ENCODE measurements around the gene DAO. TPM values are rescaled to one million over a fixed set of nuclear protein-coding genes. Genes with fewer than 3 reads are reported as not detected.

The DAO gene
- total RNA-seq, 1 donor from 2014 or later, result not detected

GRCh38 chr12:108930756-108931155 lies 50.9 kb downstream of the DAO start:
- Mint-ChIP-seq H3K4me3 (ENCODE audit: unreplicated experiment) (no peak overlapping the region), H3K27me3 (ENCODE audit: low read depth) (peaks cover 6% of the 10 kb centered on the region), H3K36me3 (ENCODE audit: low read depth) (no peaks in the 10 kb centered on the region), H3K4me1 (ENCODE audit: low read depth) (no peaks in the 10 kb centered on the region), H3K27ac (ENCODE audit: unreplicated experiment) (no peak overlapping the region), H3K9me3 (ENCODE audit: low read depth) (peaks cover 3% of the 10 kb centered on the region)
- TF ChIP-seq CTCF (IDR thresholded peaks at IDR 0.05), result no peak
- no peak for DNase-seq (ENCODE audit: low spot score)

- no peak overlapping the region for H3K4me3 Mint-ChIP-seq (ENCODE audit: unreplicated experiment)
- H3K9me3 Mint-ChIP-seq (ENCODE audit: low read depth), result no peaks in the 10 kb centered on the region
- no peak for TF ChIP-seq CTCF (IDR thresholded peaks at IDR 0.05)
- DNase-seq (ENCODE audit: low spot score), result no peak
- no peak overlapping the region for H3K27ac Mint-ChIP-seq (ENCODE audit: unreplicated experiment)
- no peaks in the 10 kb centered on the region for H3K4me1 Mint-ChIP-seq (ENCODE audit: low read depth)
- peaks cover 11% of the 10 kb centered on the region for H3K27me3 Mint-ChIP-seq (ENCODE audit: low read depth)
- no peaks in the 10 kb centered on the region for H3K36me3 Mint-ChIP-seq (ENCODE audit: low read depth)
These were observed 54.1 kb downstream of the DAO start for GRCh38 chr12:108933949-108934348.

- Mint-ChIP-seq H3K27me3 (ENCODE audit: low read depth) (peaks cover 11% of the 10 kb centered on the region), H3K4me3 (ENCODE audit: unreplicated experiment) (no peak overlapping the region), H3K27ac (ENCODE audit: unreplicated experiment) (no peak overlapping the region), H3K36me3 (ENCODE audit: low read depth) (no peaks in the 10 kb centered on the region), H3K9me3 (ENCODE audit: low read depth) (no peaks in the 10 kb centered on the region), H3K4me1 (ENCODE audit: low read depth) (no peaks in the 10 kb centered on the region)
- no peak for DNase-seq (ENCODE audit: low spot score)
- no peak for TF ChIP-seq CTCF (IDR thresholded peaks at IDR 0.05)
These were observed 55.4 kb downstream of the DAO start for GRCh38 chr12:108935159-108935763.

- Mint-ChIP-seq H3K36me3 (ENCODE audit: low read depth) (no peaks in the 10 kb centered on the region), H3K9me3 (ENCODE audit: low read depth) (no peaks in the 10 kb centered on the region), H3K27ac (ENCODE audit: unreplicated experiment) (no peak overlapping the region), H3K27me3 (ENCODE audit: low read depth) (peaks cover 11% of the 10 kb centered on the region), H3K4me3 (ENCODE audit: unreplicated experiment) (no peak overlapping the region), H3K4me1 (ENCODE audit: low read depth) (no peaks in the 10 kb centered on the region)
- no peak for TF ChIP-seq CTCF (IDR thresholded peaks at IDR 0.05)
- DNase-seq (ENCODE audit: low spot score), result no peak
These were observed 58.5 kb downstream of the DAO start for GRCh38 chr12:108938247-108938924.

GRCh38 chr12:108939594-108939993 lies 59.7 kb downstream of the DAO start:
- Mint-ChIP-seq H3K36me3 (ENCODE audit: low read depth) (no peaks in the 10 kb centered on the region), H3K27me3 (ENCODE audit: low read depth) (peaks cover 8% of the 10 kb centered on the region), H3K9me3 (ENCODE audit: low read depth) (no peaks in the 10 kb centered on the region), H3K27ac (ENCODE audit: unreplicated experiment) (no peak overlapping the region), H3K4me3 (ENCODE audit: unreplicated experiment) (no peak overlapping the region), H3K4me1 (ENCODE audit: low read depth) (no peaks in the 10 kb centered on the region)
- TF ChIP-seq CTCF (IDR thresholded peaks at IDR 0.05), result no peak
- no peak for DNase-seq (ENCODE audit: low spot score)

Data from chondrocyte (in vitro differentiated cells).